ENCODE data around the gene COPS3.

The COPS3 gene

DNA sequence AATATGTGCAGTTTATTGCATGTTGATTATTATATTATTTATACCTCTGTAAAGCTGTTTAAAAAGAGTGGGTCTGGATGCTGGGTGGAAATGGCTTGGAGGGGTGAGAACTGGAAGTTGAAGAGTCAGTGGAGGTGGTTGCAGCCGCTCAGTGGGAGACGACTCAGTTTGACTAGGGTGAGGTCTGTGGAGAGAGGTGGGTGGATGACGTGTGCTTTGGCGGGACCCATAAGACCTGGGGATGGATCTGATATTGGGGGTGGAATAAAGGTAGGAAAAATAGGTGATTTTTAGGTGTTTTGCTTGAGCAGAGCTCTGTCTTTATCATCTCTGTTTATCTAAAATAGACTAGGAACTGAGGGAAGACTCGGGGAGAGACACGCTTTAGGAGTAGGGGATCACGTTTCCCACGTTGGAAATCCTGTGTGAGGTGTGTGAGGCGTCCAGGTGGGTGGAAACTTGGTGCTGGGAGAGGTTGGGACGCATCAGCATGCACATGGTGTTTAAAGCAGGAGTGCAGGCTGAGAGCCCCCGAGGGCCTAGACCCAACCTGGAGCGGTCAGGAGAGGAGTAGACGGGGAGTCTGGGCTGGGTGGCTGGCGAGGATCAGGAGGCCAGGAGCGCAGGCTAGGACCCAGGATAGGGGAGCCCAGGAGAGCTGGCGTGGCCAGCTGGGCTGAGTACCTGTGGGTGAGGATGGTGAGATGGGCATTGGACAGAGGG lies 39.3 kb upstream of the COPS3 start:
- H3K27ac ChIP-seq (ENCODE audit: low read length), result no peak overlapping the region
- no peaks in the 10 kb centered on the region for H3K9me2 ChIP-seq (replicated peaks; ENCODE audit: insufficient read depth, low read length)
- DNase-seq, result no peak
- H3K4me2 ChIP-seq (ENCODE audit: low read depth, low read length), result no peak overlapping the region
- H3F3A ChIP-seq (ENCODE audit: insufficient read depth, low read length), result no peaks in the 10 kb centered on the region
- H2AFZ ChIP-seq (ENCODE audit: low read length), result no peak overlapping the region
- no peaks in the 10 kb centered on the region for H4K20me1 ChIP-seq (ENCODE audit: insufficient read depth, low read length)
- H3K4me3 ChIP-seq (ENCODE audit: low read length), result no peak overlapping the region
- no peaks in the 10 kb centered on the region for H3K36me3 ChIP-seq (replicated peaks; ENCODE audit: insufficient read depth, low read length)
- no peaks in the 10 kb centered on the region for H3K9me3 ChIP-seq (replicated peaks; ENCODE audit: insufficient read depth, low read length)
- TF ChIP-seq, protein P1, sequence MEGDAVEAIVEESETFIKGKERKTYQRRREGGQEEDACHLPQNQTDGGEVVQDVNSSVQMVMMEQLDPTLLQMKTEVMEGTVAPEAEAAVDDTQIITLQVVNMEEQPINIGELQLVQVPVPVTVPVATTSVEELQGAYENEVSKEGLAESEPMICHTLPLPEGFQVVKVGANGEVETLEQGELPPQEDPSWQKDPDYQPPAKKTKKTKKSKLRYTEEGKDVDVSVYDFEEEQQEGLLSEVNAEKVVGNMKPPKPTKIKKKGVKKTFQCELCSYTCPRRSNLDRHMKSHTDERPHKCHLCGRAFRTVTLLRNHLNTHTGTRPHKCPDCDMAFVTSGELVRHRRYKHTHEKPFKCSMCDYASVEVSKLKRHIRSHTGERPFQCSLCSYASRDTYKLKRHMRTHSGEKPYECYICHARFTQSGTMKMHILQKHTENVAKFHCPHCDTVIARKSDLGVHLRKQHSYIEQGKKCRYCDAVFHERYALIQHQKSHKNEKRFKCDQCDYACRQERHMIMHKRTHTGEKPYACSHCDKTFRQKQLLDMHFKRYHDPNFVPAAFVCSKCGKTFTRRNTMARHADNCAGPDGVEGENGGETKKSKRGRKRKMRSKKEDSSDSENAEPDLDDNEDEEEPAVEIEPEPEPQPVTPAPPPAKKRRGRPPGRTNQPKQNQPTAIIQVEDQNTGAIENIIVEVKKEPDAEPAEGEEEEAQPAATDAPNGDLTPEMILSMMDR (IDR thresholded peaks at IDR 0.05; ENCODE audit: low read length), result no peak
- TF ChIP-seq EZH2 (optimal IDR thresholded peaks at IDR 0.05; ENCODE audit: low read depth, low read length) (no peak), EZH2phosphoT487 (IDR thresholded peaks at IDR 0.05; ENCODE audit: low read length) (no peak)
- no peak overlapping the region for H3K9ac ChIP-seq (ENCODE audit: low read length)
- no peaks in the 10 kb centered on the region for H3K27me3 ChIP-seq (replicated peaks; ENCODE audit: insufficient read depth, low read length)
- H3K79me2 ChIP-seq (ENCODE audit: low read length), result no peaks in the 10 kb centered on the region
- no peaks in the 10 kb centered on the region for H3K4me1 ChIP-seq (ENCODE audit: low read length)

DNA sequence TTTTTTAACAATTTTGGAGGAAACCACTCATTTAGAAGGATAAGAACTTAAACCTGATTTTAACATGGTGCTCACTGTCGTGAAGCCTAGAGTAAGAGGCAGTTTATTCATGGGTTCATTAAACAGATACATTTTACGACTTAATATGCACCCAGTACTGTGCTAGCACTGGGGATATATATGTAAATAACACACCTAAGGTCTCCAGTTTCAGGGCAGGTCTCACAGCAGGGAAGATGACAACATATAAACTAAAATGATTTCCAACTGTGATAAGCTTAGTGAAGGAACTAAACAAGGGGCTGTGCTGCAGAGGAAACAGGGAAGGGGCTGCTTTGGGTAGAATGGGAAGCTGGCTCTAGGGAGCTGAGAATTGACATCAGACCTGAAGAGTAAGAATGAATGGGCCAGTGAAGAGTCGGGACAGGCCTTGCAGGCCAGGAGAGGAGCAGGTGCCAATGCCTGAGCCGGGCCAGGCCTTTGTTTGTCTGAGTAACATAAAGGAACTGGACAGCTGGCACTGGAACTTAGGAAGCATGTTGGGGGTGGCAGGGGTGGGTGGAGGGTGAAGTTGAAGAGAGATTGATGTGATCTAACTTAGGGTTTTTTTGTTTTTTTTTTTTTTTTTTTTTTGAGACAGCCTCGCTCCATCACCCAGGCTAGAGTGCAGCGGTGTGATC lies 34.2 kb upstream of the COPS3 start:
- no peak overlapping the region for H3K9ac ChIP-seq (ENCODE audit: low read length)
- H3K9me3 ChIP-seq (replicated peaks; ENCODE audit: insufficient read depth, low read length), result no peaks in the 10 kb centered on the region
- no peaks in the 10 kb centered on the region for H3K27me3 ChIP-seq (replicated peaks; ENCODE audit: insufficient read depth, low read length)
- no peaks in the 10 kb centered on the region for H3K79me2 ChIP-seq (ENCODE audit: low read length)
- H3K4me3 ChIP-seq (ENCODE audit: low read length), result no peak overlapping the region
- no peak for TF ChIP-seq EZH2phosphoT487 (IDR thresholded peaks at IDR 0.05; ENCODE audit: low read length)
- TF ChIP-seq EZH2 (optimal IDR thresholded peaks at IDR 0.05; ENCODE audit: low read depth, low read length), result no peak
- TF ChIP-seq, protein P1 (IDR thresholded peaks at IDR 0.05; ENCODE audit: low read length), result no peak
- DNase-seq, result no peak
- H2AFZ ChIP-seq (ENCODE audit: low read length), result no peak overlapping the region
- H3K4me2 ChIP-seq (ENCODE audit: low read depth, low read length), result no peak overlapping the region
- H3F3A ChIP-seq (ENCODE audit: insufficient read depth, low read length), result no peaks in the 10 kb centered on the region
- H3K9me2 ChIP-seq (replicated peaks; ENCODE audit: insufficient read depth, low read length), result no peaks in the 10 kb centered on the region
- no peaks in the 10 kb centered on the region for H4K20me1 ChIP-seq (ENCODE audit: insufficient read depth, low read length)
- H3K4me1 ChIP-seq (ENCODE audit: low read length), result no peaks in the 10 kb centered on the region
- no peaks in the 10 kb centered on the region for H3K36me3 ChIP-seq (replicated peaks; ENCODE audit: insufficient read depth, low read length)
- H3K27ac ChIP-seq (ENCODE audit: low read length), result no peak overlapping the region

DNA sequence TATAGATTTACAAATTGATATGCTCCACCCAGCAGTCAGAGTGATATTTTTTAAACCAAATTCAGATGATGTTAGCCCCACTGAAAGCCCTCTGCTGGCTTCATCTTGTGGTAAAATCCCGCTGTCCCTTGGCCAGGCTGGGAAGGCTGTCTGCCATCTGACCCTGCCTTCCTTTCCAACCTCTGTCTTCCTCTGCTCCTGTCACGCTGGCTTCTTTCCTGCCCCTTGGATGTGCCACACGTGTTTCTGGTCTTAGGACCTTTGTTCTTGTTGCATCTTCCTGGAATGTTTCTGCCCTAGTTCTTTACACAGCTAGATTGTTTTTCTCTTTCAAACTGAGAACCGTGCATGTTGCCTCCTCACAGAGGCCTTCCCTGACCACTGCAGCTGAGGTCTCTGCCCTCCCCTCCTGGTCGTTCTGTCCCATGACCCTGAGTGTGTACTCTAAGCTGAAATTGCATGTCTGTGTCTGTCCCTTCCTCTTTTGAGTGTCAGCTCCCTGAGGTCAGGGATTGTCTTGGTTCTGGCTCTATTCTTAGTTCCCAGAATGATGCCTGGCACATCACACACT lies 33.5 kb upstream of the COPS3 start:
- DNase-seq, result no peak
- Histone ChIP-seq H3K4me1 (ENCODE audit: low read length) (no peaks in the 10 kb centered on the region), H3K4me2 (ENCODE audit: low read depth, low read length) (no peak overlapping the region), H3K9ac (ENCODE audit: low read length) (no peak overlapping the region), H3K36me3 (replicated peaks; ENCODE audit: insufficient read depth, low read length) (no peaks in the 10 kb centered on the region), H4K20me1 (ENCODE audit: insufficient read depth, low read length) (no peaks in the 10 kb centered on the region), H3K27ac (ENCODE audit: low read length) (no peak overlapping the region), H2AFZ (ENCODE audit: low read length) (no peak overlapping the region), H3K9me3 (replicated peaks; ENCODE audit: insufficient read depth, low read length) (no peaks in the 10 kb centered on the region), H3K9me2 (replicated peaks; ENCODE audit: insufficient read depth, low read length) (no peaks in the 10 kb centered on the region), H3F3A (ENCODE audit: insufficient read depth, low read length) (no peaks in the 10 kb centered on the region), H3K4me3 (ENCODE audit: low read length) (no peak overlapping the region), H3K79me2 (ENCODE audit: low read length) (no peaks in the 10 kb centered on the region), H3K27me3 (replicated peaks; ENCODE audit: insufficient read depth, low read length) (no peaks in the 10 kb centered on the region)
- no peak for TF ChIP-seq EZH2 (optimal IDR thresholded peaks at IDR 0.05; ENCODE audit: low read depth, low read length)
- no peak for TF ChIP-seq EZH2phosphoT487 (IDR thresholded peaks at IDR 0.05; ENCODE audit: low read length)
- TF ChIP-seq, protein P1 (IDR thresholded peaks at IDR 0.05; ENCODE audit: low read length), result no peak
